GM12878 (cell line): ENCODE measurements around the gene FKBP14. TPM values are rescaled to one million over a fixed set of nuclear protein-coding genes. Genes with fewer than 3 reads are reported as not detected.
"Not testable (repeated sequence)": the region's sequence is repeated elsewhere in the genome, so short reads cannot be mapped to it uniquely, and the experiment has no call there.

ENCODE experiments used
- ATAC-seq: fragments of 200-7000 bp; cut with Tn5 transposase; 3 replicates; pipeline ENCODE4 v1.9.1; 2020; ENCODE audit warnings: mild to moderate bottlenecking, moderate library complexity
- BruUV-seq: library from RNA; stranded (reverse); fragments of 400-500 nt; replicated peaks from 2 replicates; lab custom pipeline; 2021; lab: Mats Ljungman, UMichigan
- CTCF ChIA-PET: fragments of 300-600 bp; sonication (Branson Sonifier 250); formaldehyde crosslinking; extraction: SDS; loops from one replicate; lab custom pipeline; 2021; ENCODE audit warnings: inconsistent platforms; lab: Yijun Ruan, JAX
- POLR2A ChIA-PET: fragments of 350-600 bp; formaldehyde crosslinking; extraction: SDS; loops from one replicate; lab custom pipeline; 2021; ENCODE audit warnings: inconsistent platforms; lab: Charles Lee
- RAD21 ChIA-PET: fragments of 300-600 bp; sonication (Branson Sonifier 250); formaldehyde crosslinking; loops from one replicate; lab custom pipeline; 2023; ENCODE audit warnings: antibody characterized with exemption; ENCODE audit not compliant: unreplicated experiment; lab: Charles Lee
- SMC1A ChIA-PET: fragments of 300-600 bp; sonication (Branson Sonifier 250); formaldehyde crosslinking; loops from one replicate; lab custom pipeline; 2023; ENCODE audit not compliant: unreplicated experiment, uncharacterized antibody; lab: Charles Lee
- DNase-seq: peaks from one replicate; pipeline ENCODE4 v3.0.0-alpha.2; 2011; ENCODE audit warnings: low read depth, low spot score
- FAIRE-seq: peaks from 3 replicates; lab custom pipeline; 2011; peaks lifted over from hg19 to GRCh38; lab: Jason Lieb, UNC
- H2AFZ ChIP-seq: 2 replicates; pipeline ENCODE4 v1.6.0; 2011; ENCODE audit warnings: low read depth, low read length, control low read depth; ENCODE audit not compliant: control insufficient read depth
- H3K27ac ChIP-seq: 2 replicates; pipeline ENCODE4 v1.5.1; 2011; ENCODE audit warnings: control low read depth; ENCODE audit not compliant: control insufficient read depth, insufficient read depth
- H3K27me3 ChIP-seq, 2 experiments: replicated peaks in 1 of 2; 2 replicates each; pipeline versions ENCODE4 v1.6.0 to v1.6.1; 2011; ENCODE audit warnings: low read length in 1 of 2; ENCODE audit not compliant: control insufficient read depth in 2 of 2, insufficient read depth in 2 of 2
- H3K36me3 ChIP-seq, 2 experiments: 2 replicates each; pipeline ENCODE4 v1.5.1; 2011; ENCODE audit warnings: low read length in 1 of 2; ENCODE audit not compliant: control insufficient read depth in 2 of 2, insufficient read depth in 2 of 2
- H3K4me1 ChIP-seq: 2 replicates; pipeline ENCODE4 v1.6.1; 2011; ENCODE audit warnings: mild to moderate bottlenecking, low read length, moderate library complexity, mixed read lengths; ENCODE audit not compliant: control insufficient read depth, insufficient read depth
- H3K4me2 ChIP-seq: 2 replicates; pipeline ENCODE4 v1.6.0; 2011; ENCODE audit warnings: control low read depth; ENCODE audit not compliant: control insufficient read depth, insufficient read depth
- H3K4me3 ChIP-seq: fragments of 200-600 bp; sonication (generic); 2 replicates; pipeline ENCODE4 v1.5.1; 2016
- H3K79me2 ChIP-seq: 2 replicates; pipeline ENCODE4 v1.6.0; 2011; ENCODE audit warnings: low read length; ENCODE audit not compliant: control insufficient read depth, insufficient read depth
- H3K9ac ChIP-seq: 2 replicates; pipeline ENCODE4 v1.8.0; 2011; ENCODE audit warnings: low read length, control low read depth, mixed read lengths; ENCODE audit not compliant: control insufficient read depth, insufficient read depth
- H3K9me3 ChIP-seq: replicated peaks from 3 replicates; pipeline ENCODE4 v1.5.1; 2011; ENCODE audit warnings: mild to moderate bottlenecking, low read length; ENCODE audit not compliant: control insufficient read depth, insufficient read depth
- H4K20me1 ChIP-seq: 2 replicates; pipeline ENCODE4 v1.6.0; 2011; ENCODE audit not compliant: control insufficient read depth, insufficient read depth
- EED ChIP-seq: sonication (generic); IDR thresholded peaks from 2 replicates; pipeline ENCODE4 v1.6.1; 2016; ENCODE audit warnings: antibody characterized with exemption, low read depth
- GABPA ChIP-seq: IDR thresholded peaks from 2 replicates; pipeline ENCODE4 v1.6.1; 2014; ENCODE audit warnings: antibody characterized with exemption, low read depth, mild to moderate bottlenecking, inconsistent platforms
- RAD21 ChIP-seq: IDR thresholded peaks from 2 replicates; pipeline ENCODE4 v1.6.1; 2011; ENCODE audit warnings: mild to moderate bottlenecking, low read depth, low read length, moderate library complexity; ENCODE audit not compliant: insufficient read depth
- SMC3 ChIP-seq: IDR thresholded peaks from 2 replicates; pipeline ENCODE4 v1.6.1; 2011; ENCODE audit warnings: low read length, improper control_type of control experiment, borderline replicate concordance
- SRF ChIP-seq, 2 experiments: IDR thresholded peaks; 2 replicates each; pipeline ENCODE4 v1.6.1; 2011; ENCODE audit warnings: low read depth in 2 of 2, low read length in 2 of 2, mild to moderate bottlenecking in 1 of 2, moderate library complexity in 1 of 2
- WRNIP1 ChIP-seq: IDR thresholded peaks from 2 replicates; pipeline ENCODE4 v1.6.1; 2011; ENCODE audit warnings: low read depth, low read length, improper control_type of control experiment, borderline replicate concordance
- YBX1 ChIP-seq: fragments of 450-650 bp; IDR thresholded peaks from 2 replicates; pipeline ENCODE4 v1.6.1; 2016; ENCODE audit warnings: antibody characterized with exemption
- ZBTB4 ChIP-seq: fragments of 450-650 bp; formaldehyde crosslinking; IDR thresholded peaks from 2 replicates; pipeline ENCODE4 v1.4.0; 2022; ENCODE audit warnings: mild to moderate bottlenecking, moderate library complexity
- WGBS: methylation state at CpG from one replicate; pipeline ENCODE4 v1.1.6; 2016; ENCODE audit warnings: low lambda C conversion rate; ENCODE audit not compliant: insufficient replicate concordance, insufficient coverage; ENCODE audit errors: missing lambda C conversion rate; 5-methylcytosine and 5-hydroxymethylcytosine counted together
- in situ Hi-C: fragments of 300-500 bp; cut with MboI; formaldehyde crosslinking; loops from 9 replicates; pipeline ENCODE4 v1.14.3; 2018; ENCODE audit warnings: mixed read lengths
- intact Hi-C: fragments of 100-400 bp; cut with micrococcal nuclease; formaldehyde crosslinking; loops from one replicate; pipeline ENCODE4 v1.14.2; 2022; ENCODE audit not compliant: unreplicated experiment
- polyA plus RNA-seq, 11 experiments: library from polyadenylated mRNA; depleted of rRNA in 4 of 11; unstranded in 6 of 11; stranded (reverse) in 5 of 11; fragments of >200 nt; fragmentation: Nextera tagmentation in 4 of 11; fragmentation: Illumina TruSeq in 1 of 11; extraction: Ambion mirVana in 4 of 11; extraction: Trizol in 1 of 11; gene quantifications; 1 replicate in 1 of 11; 2 replicates in 10 of 11; pipeline versions ENCODE4 v1.2.1 to v1.2.3, GENCODE V29; 2011 to 2016; ENCODE audit warnings: inconsistent platforms in 2 of 11, missing spikeins in 2 of 11, low read depth in 1 of 11
- total RNA-seq, 4 experiments: library from RNA; depleted of rRNA in 3 of 4; stranded (reverse); fragments of >200 nt in 3 of 4; fragmentation: Illumina TruSeq in 1 of 4; extraction: Trizol in 1 of 4; gene quantifications; 2 replicates each; pipeline versions ENCODE4 v1.2.1 to v1.2.3, GENCODE V29; 2013 to 2021
- TF ChIP-seq, protein P1 (sequence below), 3 experiments: IDR thresholded peaks in 2 of 3; conservative IDR thresholded peaks in 1 of 3; 2 replicates each; pipeline ENCODE4 v1.5.1; 2011; ENCODE audit warnings: low read depth in 3 of 3, low read length in 3 of 3, mild to moderate bottlenecking in 3 of 3, control low read depth in 2 of 3, moderate library complexity in 2 of 3, inconsistent platforms in 1 of 3, mixed read lengths in 1 of 3; ENCODE audit not compliant: control insufficient read depth in 2 of 3, insufficient read depth in 1 of 3; ENCODE audit errors: extremely low read depth in 1 of 3

The FKBP14 gene
- total and polyA plus RNA-seq, 10 of the 15 experiments (the other 5 are each of a cell fraction or from before 2014, with no cell fraction given), result 2.7 to 8.9 (median 5.6) TPM

- ChIA-PET POLR2A (interaction anchor here (0.6 to 1.3 kb wide), 4 partner anchors 12 to 286 kb away, joined by 3 to 5 read pairs (median 4); no protein-coding TSS in a partner anchor), SMC1A (interaction anchor here (0.5 to 6.1 kb wide), 33 partner anchors 9 to 427 kb away, joined by 3 to 40 read pairs (median 4); partner anchors contain the start of gene PLEKHA8), RAD21 (interaction anchor here (1.0 to 3.1 kb wide), 25 partner anchors 9 to 1139 kb away, joined by 3 to 31 read pairs (median 5); partner anchors contain the start of genes FKBP14 and PLEKHA8), CTCF (interaction anchor here (0.6 to 6.5 kb wide), 70 partner anchors 9 to 1140 kb away, joined by 3 to 96 read pairs (median 5); partner anchors contain the start of gene PLEKHA8)
- H3K4me3 ChIP-seq, H3K36me3 ChIP-seq, H3K4me2 ChIP-seq, H4K20me1 ChIP-seq, H3K9ac ChIP-seq, H3K27ac ChIP-seq, BruUV-seq, H2AFZ ChIP-seq, H3K4me1 ChIP-seq, H3K27me3 ChIP-seq, H3K9me3 ChIP-seq, H3K79me2 ChIP-seq, DNase-seq: not testable (repeated sequence)
- 35% methylated on average over 3 of the region's 3 CpGs for WGBS
- peak; percentile 96 for FAIRE-seq
- intact Hi-C loops (loop anchor here (1.0 to 10.0 kb wide), 5 partner anchors 37 to 503 kb away; no protein-coding TSS in a partner anchor), in situ Hi-C loops (loop anchor here (5.0 to 25.0 kb wide), 2 partner anchors 179 to 424 kb away; no protein-coding TSS in a partner anchor)
- TF ChIP-seq, protein P1, sequence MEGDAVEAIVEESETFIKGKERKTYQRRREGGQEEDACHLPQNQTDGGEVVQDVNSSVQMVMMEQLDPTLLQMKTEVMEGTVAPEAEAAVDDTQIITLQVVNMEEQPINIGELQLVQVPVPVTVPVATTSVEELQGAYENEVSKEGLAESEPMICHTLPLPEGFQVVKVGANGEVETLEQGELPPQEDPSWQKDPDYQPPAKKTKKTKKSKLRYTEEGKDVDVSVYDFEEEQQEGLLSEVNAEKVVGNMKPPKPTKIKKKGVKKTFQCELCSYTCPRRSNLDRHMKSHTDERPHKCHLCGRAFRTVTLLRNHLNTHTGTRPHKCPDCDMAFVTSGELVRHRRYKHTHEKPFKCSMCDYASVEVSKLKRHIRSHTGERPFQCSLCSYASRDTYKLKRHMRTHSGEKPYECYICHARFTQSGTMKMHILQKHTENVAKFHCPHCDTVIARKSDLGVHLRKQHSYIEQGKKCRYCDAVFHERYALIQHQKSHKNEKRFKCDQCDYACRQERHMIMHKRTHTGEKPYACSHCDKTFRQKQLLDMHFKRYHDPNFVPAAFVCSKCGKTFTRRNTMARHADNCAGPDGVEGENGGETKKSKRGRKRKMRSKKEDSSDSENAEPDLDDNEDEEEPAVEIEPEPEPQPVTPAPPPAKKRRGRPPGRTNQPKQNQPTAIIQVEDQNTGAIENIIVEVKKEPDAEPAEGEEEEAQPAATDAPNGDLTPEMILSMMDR (IDR thresholded peaks at IDR 0.05 in 2 of 3, conservative IDR thresholded peaks at IDR 0.05 in 1 of 3; ENCODE audit: control insufficient read depth in 2 of 3, extremely low read depth in 1 of 3, insufficient read depth in 1 of 3, low read depth in 3 of 3, low read length in 3 of 3), result peak; percentile 38 to 58 (median 48)
- TF ChIP-seq RAD21, result peak; percentile 42; the same call in 1 of the 2 replicates
- TF ChIP-seq SMC3, result peak; percentile 47; the same call in 1 of the 2 replicates
- ATAC-seq, result peak; percentile 100
These were observed 35.3 kb upstream of the FKBP14 start for GRCh38 chr7:30061786-30062185.

GRCh38 chr7:30057741-30058140 lies 31.2 kb upstream of the FKBP14 start:
- ATAC-seq (no peak), DNase-seq (no peak), FAIRE-seq (no peak)
- intact Hi-C loops, result no loop called here
- Histone ChIP-seq H3K27me3 (no peaks in the 10 kb centered on the region), H3K4me1 (no peaks in the 10 kb centered on the region), H2AFZ (no peak overlapping the region), H4K20me1 (no peaks in the 10 kb centered on the region), H3K79me2 (no peaks in the 10 kb centered on the region), H3K4me2 (no peak overlapping the region), H3K9ac (no peak overlapping the region), H3K36me3 (no peaks in the 10 kb centered on the region), H3K9me3 (no peaks in the 10 kb centered on the region), H3K27ac (no peak overlapping the region), H3K4me3 (no peak overlapping the region)
- ChIA-PET CTCF (interaction anchor here (1.6 kb wide), 1 partner anchor 17 kb away, joined by 10 read pairs; no protein-coding TSS in a partner anchor), SMC1A (no interaction called here), POLR2A (no interaction called here), RAD21 (no interaction called here)
- no TSS peak for BruUV-seq
- in situ Hi-C loops, result loop anchor here (25.0 kb wide), 1 partner anchor 420 kb away; no protein-coding TSS in a partner anchor
- no peak for TF ChIP-seq EED
- TF ChIP-seq YBX1, result no peak
- TF ChIP-seq ZBTB4 (CRISPR knock-in tag), result no peak
- no peak for TF ChIP-seq WRNIP1
- TF ChIP-seq GABPA, result no peak
- no peak for TF ChIP-seq SRF (IDR thresholded peaks at IDR 0.05; ENCODE audit: low read depth in 2 of 2, low read length in 2 of 2)
